SU-DHL-6 (cell line): ENCODE data around the gene ZMIZ1.

Experiments used
- EZH2phosphoT487 ChIP-seq: fragments of 200-600 bp; sonication (generic), shearing (Covaris generic); conservative IDR thresholded peaks from 2 replicates; pipeline ENCODE4 v1.6.1; 2018; ENCODE audit warnings: mild to moderate bottlenecking, antibody characterized with exemption, low read length, moderate library complexity, mixed read lengths
- TF ChIP-seq, protein P1 (sequence below): fragments of 200-600 bp; sonication (generic); IDR thresholded peaks from one replicate; pipeline ENCODE4 v1.5.1; 2017; ENCODE audit warnings: antibody characterized with exemption, mild to moderate bottlenecking, low read length, moderate library complexity; ENCODE audit not compliant: insufficient read depth, poor library complexity, severe bottlenecking

DNA sequence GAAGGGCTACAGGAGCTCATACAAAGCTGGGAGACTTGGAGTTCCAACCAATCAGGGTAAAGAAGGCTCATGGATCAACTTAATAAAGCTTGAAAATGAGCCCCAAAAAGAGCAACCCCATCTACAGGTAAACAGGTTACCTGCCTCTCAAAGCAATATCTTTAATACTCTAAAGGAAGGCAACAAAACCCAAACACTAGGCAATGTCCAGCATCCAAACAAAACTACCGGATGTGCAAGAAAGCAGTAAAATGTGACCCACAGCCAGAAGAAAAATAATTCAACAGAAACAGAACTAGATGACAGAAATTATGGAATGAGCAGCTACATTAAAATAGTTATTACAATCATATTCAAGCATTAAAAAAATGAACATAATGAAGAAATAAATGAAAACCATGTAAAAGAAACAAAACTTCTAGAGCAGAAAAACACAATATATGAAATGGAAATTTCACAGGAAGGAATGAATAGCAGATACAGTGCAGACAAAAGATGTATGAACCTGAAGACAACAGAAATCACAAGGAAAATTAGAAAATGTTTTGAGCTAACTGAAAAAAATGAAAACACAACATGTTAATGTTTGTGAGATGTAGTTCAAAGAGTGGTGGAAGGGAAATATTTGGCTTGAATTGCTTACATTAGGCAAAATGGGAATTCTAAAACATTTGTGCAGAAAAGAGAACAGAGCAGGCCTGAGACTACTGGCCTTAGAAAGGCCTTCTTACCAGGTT is 30.5 kb upstream of the ZMIZ1 start:
- TF ChIP-seq, protein P1, sequence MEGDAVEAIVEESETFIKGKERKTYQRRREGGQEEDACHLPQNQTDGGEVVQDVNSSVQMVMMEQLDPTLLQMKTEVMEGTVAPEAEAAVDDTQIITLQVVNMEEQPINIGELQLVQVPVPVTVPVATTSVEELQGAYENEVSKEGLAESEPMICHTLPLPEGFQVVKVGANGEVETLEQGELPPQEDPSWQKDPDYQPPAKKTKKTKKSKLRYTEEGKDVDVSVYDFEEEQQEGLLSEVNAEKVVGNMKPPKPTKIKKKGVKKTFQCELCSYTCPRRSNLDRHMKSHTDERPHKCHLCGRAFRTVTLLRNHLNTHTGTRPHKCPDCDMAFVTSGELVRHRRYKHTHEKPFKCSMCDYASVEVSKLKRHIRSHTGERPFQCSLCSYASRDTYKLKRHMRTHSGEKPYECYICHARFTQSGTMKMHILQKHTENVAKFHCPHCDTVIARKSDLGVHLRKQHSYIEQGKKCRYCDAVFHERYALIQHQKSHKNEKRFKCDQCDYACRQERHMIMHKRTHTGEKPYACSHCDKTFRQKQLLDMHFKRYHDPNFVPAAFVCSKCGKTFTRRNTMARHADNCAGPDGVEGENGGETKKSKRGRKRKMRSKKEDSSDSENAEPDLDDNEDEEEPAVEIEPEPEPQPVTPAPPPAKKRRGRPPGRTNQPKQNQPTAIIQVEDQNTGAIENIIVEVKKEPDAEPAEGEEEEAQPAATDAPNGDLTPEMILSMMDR = no peak
- no peak for TF ChIP-seq EZH2phosphoT487
